Measurements from ENCODE around the gene ICA1.
"Not testable (repeated sequence)": the region's sequence is repeated elsewhere in the genome, so short reads cannot be mapped to it uniquely, and the experiment has no call there.

ICA1 gene

DNA sequence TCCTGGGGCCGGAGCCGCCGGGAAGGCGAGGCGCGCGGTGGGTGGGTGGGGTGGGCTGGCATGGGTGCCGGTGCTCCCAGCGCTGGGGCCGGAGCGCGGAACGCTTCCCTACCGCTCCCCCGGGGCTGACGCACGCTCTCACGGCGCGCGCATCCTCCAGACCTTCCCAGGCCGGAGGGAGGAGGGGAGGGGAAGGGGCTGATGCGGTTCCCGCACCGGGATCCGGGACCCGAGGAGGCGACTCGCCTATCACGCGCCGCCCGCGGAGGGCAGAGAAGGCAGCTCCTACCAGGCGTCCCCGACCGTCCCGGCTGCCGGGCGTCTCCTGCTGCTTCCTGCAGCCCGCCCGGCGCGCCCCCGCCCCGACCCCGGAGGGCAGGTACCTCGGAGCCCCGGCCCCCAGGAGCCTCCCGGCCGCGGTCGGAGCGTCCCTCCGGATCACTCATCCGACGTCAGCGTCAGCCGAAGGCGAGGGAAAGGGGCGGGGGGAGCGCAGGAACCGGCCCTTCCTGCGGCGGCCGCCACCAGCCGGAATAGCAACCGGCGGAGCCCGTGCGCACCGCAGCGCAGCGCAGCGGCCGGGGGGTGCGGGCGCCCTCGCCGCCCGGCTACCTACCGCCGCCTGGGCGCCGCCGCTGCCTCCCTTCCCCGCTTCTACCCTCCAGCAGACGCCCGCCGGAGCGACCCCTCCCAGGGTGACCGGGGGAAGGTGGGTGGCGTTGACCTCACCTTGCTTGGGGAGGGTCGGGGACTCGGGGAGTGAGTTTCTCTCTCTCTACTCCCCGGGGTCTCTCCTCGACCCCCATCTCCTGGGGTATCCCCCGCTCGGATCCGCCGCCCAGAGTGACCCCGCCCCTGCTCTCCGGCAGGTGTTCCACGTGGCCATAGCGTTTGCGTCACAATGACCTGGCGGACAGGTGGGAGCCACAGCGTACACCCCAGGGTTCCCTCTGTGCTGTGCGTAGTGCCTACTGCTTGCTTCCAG lies at the start of gene ICA1:
Gene ICA1, minus strand, starts transcription at position 457 of the 985 bp plus-strand sequence. CDS start 26,241 bp downstream, outside the sequence.
- peak; percentile 81 for DNase-seq

- no peak for DNase-seq
These were observed 48.9 kb upstream of the ICA1 start for GRCh38 chr7:8310876-8311275.

- DNase-seq, result no peak
These were observed 43.8 kb upstream of the ICA1 start for GRCh38 chr7:8305625-8306388.

DNA sequence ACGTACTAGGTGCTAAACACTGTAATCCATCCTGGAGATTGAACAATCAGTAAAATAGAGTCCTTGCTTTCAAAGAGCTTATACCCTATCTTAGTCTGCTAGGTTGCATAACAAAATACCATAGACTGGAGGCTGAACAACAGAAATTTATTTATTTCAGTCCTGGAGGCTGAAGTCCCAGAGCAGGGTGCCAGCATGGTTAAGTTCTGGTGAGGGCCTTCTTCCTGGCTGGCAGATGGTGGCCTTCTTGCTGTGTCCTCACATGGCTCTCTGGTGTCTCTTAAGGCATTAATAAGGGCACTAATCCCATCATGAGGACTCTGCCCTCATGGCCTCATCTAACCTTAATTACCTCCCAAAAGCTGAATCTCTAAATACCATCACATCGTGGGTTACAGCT lies 43.1 kb upstream of the ICA1 start:
- no peak for DNase-seq

GRCh38 chr7:8303904-8304528 lies 42.0 kb upstream of the ICA1 start:
- DNase-seq, result no peak

DNA sequence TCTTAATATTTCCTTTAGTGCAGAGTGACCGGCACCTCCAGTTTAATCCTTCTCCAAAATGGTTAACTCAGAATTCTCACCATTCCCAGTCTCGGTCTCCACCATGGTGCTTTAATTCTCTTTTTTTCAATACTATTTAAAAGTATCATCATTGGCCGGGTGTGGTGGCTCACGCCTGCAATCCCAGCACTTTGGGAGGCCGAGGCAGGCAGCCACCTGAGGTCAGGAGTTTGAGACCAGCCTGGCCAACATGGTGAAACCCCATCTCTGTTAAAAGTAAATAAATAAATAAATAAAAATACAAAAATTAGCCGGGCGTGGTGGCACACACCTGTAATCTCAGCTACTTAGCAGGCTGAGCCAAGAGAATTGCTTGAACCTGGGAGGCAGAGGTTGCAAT lies 35.1 kb upstream of the ICA1 start:
- not testable (repeated sequence) for DNase-seq

GRCh38 chr7:8296362-8296659 lies 34.3 kb upstream of the ICA1 start:
- no peak for DNase-seq

GRCh38 chr7:8295638-8296361 lies 33.8 kb upstream of the ICA1 start:
- DNase-seq, result peak; percentile 82

DNA sequence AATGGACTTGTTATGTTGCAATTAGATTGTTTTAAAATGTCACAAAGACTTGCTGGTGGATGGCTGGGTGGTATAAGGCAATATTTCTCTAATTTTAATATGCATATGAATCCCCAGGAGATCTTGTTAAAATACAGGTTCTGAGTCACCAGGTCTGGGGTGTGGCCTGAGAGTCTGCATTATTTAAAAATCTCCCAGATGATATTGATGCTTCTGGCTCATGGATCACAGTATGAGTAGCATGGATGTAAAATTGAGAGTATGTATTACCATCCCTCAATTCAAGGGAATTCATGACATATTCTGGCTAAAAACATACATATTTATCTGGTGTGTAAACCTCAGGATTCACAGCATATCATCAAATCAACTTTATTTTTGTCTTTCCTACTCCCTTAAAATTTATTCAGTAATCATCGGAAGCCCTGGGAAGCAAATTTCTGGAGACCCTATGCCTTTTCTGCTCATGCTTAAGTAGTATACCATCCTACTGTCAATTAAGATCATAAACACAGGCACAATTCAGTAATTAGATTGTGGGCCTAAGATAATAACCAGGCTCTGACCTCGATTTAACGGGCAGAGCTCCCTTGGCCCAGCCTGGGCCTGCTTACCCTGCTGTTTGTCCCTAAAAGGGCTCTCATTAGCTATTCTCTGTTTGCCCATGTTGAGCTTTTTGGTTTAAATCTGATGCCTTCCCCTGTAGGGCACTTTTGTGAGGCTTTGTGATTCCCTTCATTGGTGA lies 29.6 kb upstream of the ICA1 start:
- peak; percentile 39 for DNase-seq

DNA sequence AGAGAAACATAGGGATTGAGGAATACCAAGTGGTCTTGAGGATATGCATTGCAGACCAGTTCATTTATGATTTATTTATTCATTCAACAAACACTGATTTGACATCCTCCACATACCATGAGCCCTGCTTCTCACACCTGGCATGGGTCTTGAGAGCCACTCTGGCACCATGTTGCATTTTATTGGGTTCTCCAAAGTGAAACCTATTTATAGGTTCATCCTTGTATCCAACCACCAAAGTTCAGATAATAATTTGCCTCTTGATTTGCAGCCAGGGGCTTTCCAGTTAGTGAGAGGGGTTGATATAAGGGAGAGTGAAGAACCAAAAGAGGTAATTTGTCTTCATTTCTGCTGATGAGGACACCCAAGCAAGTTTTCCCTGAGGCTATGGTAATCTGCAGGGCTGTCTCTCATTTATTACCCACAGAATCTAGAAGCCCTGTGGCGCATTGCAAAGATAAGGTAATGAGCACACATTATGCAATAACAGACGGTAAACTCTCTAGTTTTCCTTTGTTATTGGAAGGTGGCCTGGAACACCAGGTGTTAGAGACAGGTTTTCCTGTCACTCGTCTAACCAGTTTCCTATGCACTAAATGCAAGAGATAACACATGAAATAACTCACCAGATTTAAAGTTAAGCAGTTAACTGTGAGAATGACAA lies 28.8 kb upstream of the ICA1 start:
- DNase-seq, result peak; percentile 98

DNA sequence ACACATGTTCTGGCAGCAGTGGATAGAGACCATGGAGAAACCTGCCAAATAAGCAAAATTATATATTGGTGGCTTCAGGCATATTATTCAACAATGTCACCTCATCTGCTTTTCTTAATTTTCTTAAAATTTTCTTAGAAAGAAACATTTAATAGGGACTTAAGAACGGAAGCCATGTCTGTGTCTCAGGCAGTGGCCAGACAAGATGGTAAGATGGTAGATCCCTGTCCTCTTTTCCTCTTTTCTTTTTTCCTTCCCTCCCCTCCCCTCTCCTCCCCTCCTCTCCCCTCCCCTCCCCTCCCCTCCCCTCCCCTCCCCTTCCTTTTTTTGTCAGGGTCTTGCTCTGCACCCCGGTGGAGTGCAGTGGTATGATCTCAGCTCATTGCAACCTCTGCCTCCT lies 24.2 kb upstream of the ICA1 start:
- no peak for DNase-seq

- no peak for DNase-seq
These were observed 23.2 kb upstream of the ICA1 start for GRCh38 chr7:8285155-8285554.

DNA sequence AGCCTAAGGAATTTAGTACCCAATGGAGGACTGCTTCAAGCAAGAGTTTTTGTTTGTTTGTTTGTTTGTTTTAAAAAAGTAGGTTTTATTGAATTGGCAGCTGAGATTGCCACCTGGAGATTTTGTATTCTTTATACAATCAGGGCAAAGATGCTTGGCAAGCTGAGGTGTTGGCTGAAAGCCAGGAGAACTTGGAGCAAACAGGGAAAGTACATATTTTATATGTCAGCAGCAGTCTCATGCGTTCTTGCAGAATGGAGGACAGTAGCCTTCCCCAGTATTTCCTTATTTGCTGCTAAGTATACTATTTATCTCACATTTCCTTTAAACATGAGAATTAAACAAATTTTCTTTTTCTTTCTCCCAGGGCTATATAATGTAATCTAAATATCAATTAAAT lies 22.6 kb upstream of the ICA1 start:
- DNase-seq, result peak; percentile 53

DNA sequence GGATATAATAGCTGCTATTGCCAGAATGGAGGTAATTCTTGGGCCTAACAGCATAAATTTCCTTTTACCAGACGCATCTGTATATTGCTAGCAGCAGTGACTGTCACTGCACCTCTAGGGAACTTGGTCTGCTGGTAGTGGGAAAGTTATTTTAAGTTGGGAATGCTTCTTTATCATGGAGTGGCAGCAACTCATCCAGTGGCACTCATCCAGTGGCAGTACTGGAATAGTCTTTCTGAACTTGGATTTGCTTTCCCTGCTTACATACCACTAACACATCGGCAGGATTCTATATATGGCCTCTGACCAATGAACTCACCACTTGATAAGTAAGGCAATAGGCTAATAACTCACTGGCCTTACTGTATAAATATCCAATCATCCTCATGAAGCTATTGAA lies 22.0 kb upstream of the ICA1 start:
- DNase-seq, result no peak

DNA sequence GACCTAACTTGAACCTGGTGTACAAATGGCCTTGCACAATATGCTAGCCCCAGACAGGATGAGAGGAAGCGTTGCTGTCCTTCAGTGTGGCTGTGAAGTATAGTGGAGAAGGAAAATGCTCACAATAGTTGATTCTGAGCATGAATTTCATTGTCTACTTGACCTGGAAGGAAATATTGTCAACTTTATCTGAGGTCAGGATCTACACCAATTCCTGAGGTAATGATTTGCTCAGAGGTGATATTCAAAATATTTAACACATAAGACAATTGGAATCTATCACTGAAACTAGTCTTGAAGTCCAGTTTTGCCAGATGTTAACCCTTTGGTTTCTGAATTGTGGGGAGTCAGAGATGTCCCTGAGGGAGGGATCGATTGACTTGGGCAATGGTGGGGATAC lies 20.9 kb upstream of the ICA1 start:
- no peak for DNase-seq

- no peak for DNase-seq
These were observed 20.2 kb upstream of the ICA1 start for GRCh38 chr7:8282162-8282561.

DNA sequence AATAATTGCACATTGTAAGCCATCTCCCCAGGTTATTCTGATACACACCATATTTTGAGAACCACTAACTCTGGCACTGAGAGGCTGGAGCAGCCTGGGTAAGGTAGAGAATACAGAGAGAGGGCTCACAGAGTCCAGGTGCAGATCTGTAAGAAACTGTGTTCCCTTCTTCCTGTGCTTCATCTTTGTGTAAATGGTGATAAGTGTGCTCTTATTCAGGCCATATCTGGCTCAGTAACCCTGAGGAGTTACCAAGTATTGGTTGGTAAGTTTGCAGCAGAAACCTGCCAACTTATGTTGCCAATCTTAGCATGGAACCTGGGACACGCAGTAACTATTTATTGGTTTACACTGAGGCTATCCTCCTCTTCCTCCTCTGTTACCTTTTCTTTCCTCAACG lies 16.2 kb upstream of the ICA1 start:
- no peak for DNase-seq

DNA sequence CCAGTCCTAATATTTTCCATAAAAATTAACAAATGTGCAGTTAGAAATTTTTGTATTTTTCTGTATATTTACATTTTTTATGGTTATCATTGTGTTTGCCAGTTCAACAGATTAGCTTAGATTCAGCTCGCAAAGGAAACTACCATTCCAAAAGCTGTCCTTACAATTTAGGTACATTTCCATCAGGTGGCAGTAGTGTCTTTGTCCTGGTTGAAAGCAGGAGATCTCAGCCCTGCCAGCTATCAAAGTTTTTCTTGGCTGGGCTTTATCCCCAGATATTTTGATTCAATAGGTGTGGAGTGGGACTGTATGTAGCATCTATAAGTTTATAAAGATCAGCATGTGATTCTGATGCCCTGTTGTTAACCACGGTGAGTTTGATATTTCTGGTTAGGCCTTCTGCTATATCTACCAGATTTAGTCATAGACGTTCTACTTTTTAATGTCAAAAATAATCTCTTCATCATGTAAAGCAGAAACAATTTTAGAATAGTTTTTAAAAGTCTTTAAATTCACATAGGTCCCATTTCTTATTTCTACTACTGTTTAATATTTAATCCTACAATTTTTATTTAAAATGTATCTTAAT lies 15.5 kb upstream of the ICA1 start:
- DNase-seq, result no peak

- peak; percentile 95 for DNase-seq
These were observed 12.6 kb upstream of the ICA1 start for GRCh38 chr7:8274589-8274988.

GRCh38 chr7:8271960-8272359 lies 10.0 kb upstream of the ICA1 start:
- peak; percentile 45 for DNase-seq

- DNase-seq, result no peak
These were observed 1.1 kb upstream of the ICA1 start for GRCh38 chr7:8263048-8263447.
